T-helper 2 cell treated with Interferon-gamma antibody and Interleukin-4, amounts not matched to agents 5 μg/mL and 100 μg/mL, for 36 hours (primary cell): ENCODE measurements around the gene UBE2V1.
"Not testable (repeated sequence)": the region's sequence is repeated elsewhere in the genome, so short reads cannot be mapped to it uniquely, and the experiment has no call there.

Experiments used
- DNase-seq: peaks from one replicate; pipeline ENCODE4 v3.0.0; 2021; ENCODE audit warnings: low spot score
- H3K27ac Mint-ChIP-seq: one replicate; pipeline ENCODE4 v1.8.0; 2021; ENCODE audit warnings: mild to moderate bottlenecking, mixed read lengths
- H3K27me3 Mint-ChIP-seq: one replicate; pipeline ENCODE4 v1.8.0; 2021; ENCODE audit warnings: low read depth, mixed read lengths
- H3K36me3 Mint-ChIP-seq: one replicate; pipeline ENCODE4 v1.8.0; 2021; ENCODE audit warnings: low read depth, mixed read lengths
- H3K4me1 Mint-ChIP-seq: one replicate; pipeline ENCODE4 v1.8.0; 2021; ENCODE audit warnings: low read depth, mixed read lengths
- H3K4me3 Mint-ChIP-seq: one replicate; pipeline ENCODE4 v1.8.0; 2022; ENCODE audit warnings: mild to moderate bottlenecking, moderate library complexity, mixed read lengths
- H3K9me3 Mint-ChIP-seq: one replicate; pipeline ENCODE4 v1.8.0; 2021; ENCODE audit warnings: mixed read lengths

Gene UBE2V1

GRCh38 chr20:50085481-50086365 lies 27.2 kb downstream of the UBE2V1 start:
- no peaks in the 10 kb centered on the region for H3K9me3 Mint-ChIP-seq
- DNase-seq = no peak
- no peaks in the 10 kb centered on the region for H3K27me3 Mint-ChIP-seq
- H3K36me3 Mint-ChIP-seq = peaks cover 22% of the 10 kb centered on the region
- H3K4me3 Mint-ChIP-seq = peak overlapping the region; percentile 55
- peak overlapping the region; percentile 35 for H3K27ac Mint-ChIP-seq
- H3K4me1 Mint-ChIP-seq = peaks cover 18% of the 10 kb centered on the region

- Mint-ChIP-seq H3K27ac (no peak overlapping the region), H3K4me1 (peaks cover 14% of the 10 kb centered on the region), H3K36me3 (peaks cover 20% of the 10 kb centered on the region), H3K4me3 (no peak overlapping the region), H3K9me3 (no peaks in the 10 kb centered on the region), H3K27me3 (no peaks in the 10 kb centered on the region)
- no peak for DNase-seq
These were observed 27.8 kb downstream of the UBE2V1 start for GRCh38 chr20:50085146-50085480.

- no peak overlapping the region for H3K27ac Mint-ChIP-seq
These were observed 29.9 kb downstream of the UBE2V1 start for GRCh38 chr20:50083034-50083433.

GRCh38 chr20:50082056-50082455 lies 30.9 kb downstream of the UBE2V1 start:
- DNase-seq, H3K27ac Mint-ChIP-seq, H3K27me3 Mint-ChIP-seq: not testable (repeated sequence)

More at GRCh38 chr20:50083034-50083433, 29.9 kb downstream of the UBE2V1 start:
- Mint-ChIP-seq H3K4me3 (no peak overlapping the region), H3K27me3 (no peaks in the 10 kb centered on the region), H3K9me3 (no peaks in the 10 kb centered on the region), H3K4me1 (peaks cover 14% of the 10 kb centered on the region), H3K36me3 (peaks cover 20% of the 10 kb centered on the region)
- DNase-seq = no peak

GRCh38 chr20:50077818-50078601 lies 34.9 kb downstream of the UBE2V1 start:
- no peak for DNase-seq
- Mint-ChIP-seq H3K4me1 (peaks cover 7% of the 10 kb centered on the region), H3K36me3 (peaks cover 11% of the 10 kb centered on the region), H3K27me3 (no peaks in the 10 kb centered on the region), H3K27ac (no peak overlapping the region), H3K9me3 (no peaks in the 10 kb centered on the region), H3K4me3 (no peak overlapping the region)

More at GRCh38 chr20:50082056-50082455, 30.9 kb downstream of the UBE2V1 start:
- peaks cover 14% of the 10 kb centered on the region for H3K4me1 Mint-ChIP-seq
- peaks cover 16% of the 10 kb centered on the region for H3K36me3 Mint-ChIP-seq
- H3K4me3 Mint-ChIP-seq, H3K9me3 Mint-ChIP-seq: not testable (repeated sequence)

GRCh38 chr20:50073500-50073899 lies 39.5 kb downstream of the UBE2V1 start:
- no peaks in the 10 kb centered on the region for H3K27me3 Mint-ChIP-seq
- DNase-seq = no peak
- no peaks in the 10 kb centered on the region for H3K36me3 Mint-ChIP-seq
- no peak overlapping the region for H3K4me3 Mint-ChIP-seq
- no peak overlapping the region for H3K27ac Mint-ChIP-seq
- H3K9me3 Mint-ChIP-seq = no peaks in the 10 kb centered on the region
- peaks cover 11% of the 10 kb centered on the region for H3K4me1 Mint-ChIP-seq

GRCh38 chr20:50071039-50071888 lies 41.7 kb downstream of the UBE2V1 start:
- Mint-ChIP-seq H3K9me3 (no peaks in the 10 kb centered on the region), H3K36me3 (no peaks in the 10 kb centered on the region), H3K27ac (no peak overlapping the region), H3K4me1 (peaks cover 4% of the 10 kb centered on the region), H3K27me3 (no peaks in the 10 kb centered on the region), H3K4me3 (peak overlapping the region; percentile 73)
- DNase-seq = peak; percentile 88

GRCh38 chr20:50070361-50070760 lies 42.6 kb downstream of the UBE2V1 start:
- no peaks in the 10 kb centered on the region for H3K27me3 Mint-ChIP-seq
- H3K9me3 Mint-ChIP-seq = no peaks in the 10 kb centered on the region
- no peaks in the 10 kb centered on the region for H3K36me3 Mint-ChIP-seq
- no peak for DNase-seq
- no peak overlapping the region for H3K27ac Mint-ChIP-seq
- H3K4me1 Mint-ChIP-seq = peaks cover 4% of the 10 kb centered on the region
- no peak overlapping the region for H3K4me3 Mint-ChIP-seq

- Mint-ChIP-seq H3K27me3 (no peaks in the 10 kb centered on the region), H3K4me1 (peaks cover 4% of the 10 kb centered on the region), H3K4me3 (no peak overlapping the region), H3K36me3 (no peaks in the 10 kb centered on the region), H3K9me3 (no peaks in the 10 kb centered on the region), H3K27ac (no peak overlapping the region)
- DNase-seq = no peak
These were observed 44.8 kb downstream of the UBE2V1 start for GRCh38 chr20:50068041-50068651.

- no peak overlapping the region for H3K4me3 Mint-ChIP-seq
- DNase-seq = no peak
- H3K27me3 Mint-ChIP-seq = no peaks in the 10 kb centered on the region
- no peak overlapping the region for H3K27ac Mint-ChIP-seq
- no peaks in the 10 kb centered on the region for H3K9me3 Mint-ChIP-seq
- H3K4me1 Mint-ChIP-seq = peaks cover 4% of the 10 kb centered on the region
- no peaks in the 10 kb centered on the region for H3K36me3 Mint-ChIP-seq
These were observed 45.5 kb downstream of the UBE2V1 start for GRCh38 chr20:50067461-50067860.

- DNase-seq = no peak
- Mint-ChIP-seq H3K27ac (no peak overlapping the region), H3K4me1 (peaks cover 4% of the 10 kb centered on the region), H3K27me3 (peaks cover 2% of the 10 kb centered on the region), H3K36me3 (no peaks in the 10 kb centered on the region), H3K4me3 (no peak overlapping the region), H3K9me3 (no peaks in the 10 kb centered on the region)
These were observed 45.9 kb downstream of the UBE2V1 start for GRCh38 chr20:50067018-50067417.

- Mint-ChIP-seq H3K9me3 (no peaks in the 10 kb centered on the region), H3K4me1 (no peaks in the 10 kb centered on the region), H3K36me3 (no peaks in the 10 kb centered on the region), H3K27me3 (peaks cover 2% of the 10 kb centered on the region), H3K27ac (no peak overlapping the region), H3K4me3 (no peak overlapping the region)
- no peak for DNase-seq
These were observed 46.7 kb downstream of the UBE2V1 start for GRCh38 chr20:50066161-50066834.

GRCh38 chr20:50065325-50065615 lies 47.7 kb downstream of the UBE2V1 start:
- Mint-ChIP-seq H3K27me3 (peaks cover 2% of the 10 kb centered on the region), H3K9me3 (no peaks in the 10 kb centered on the region), H3K36me3 (no peaks in the 10 kb centered on the region), H3K4me1 (no peaks in the 10 kb centered on the region), H3K27ac (no peak overlapping the region), H3K4me3 (no peak overlapping the region)
- no peak for DNase-seq
